Measurements from ENCODE around the gene GMFB. TPM values are rescaled to one million over a fixed set of nuclear protein-coding genes. Genes with fewer than 3 reads are reported as not detected.

Gene GMFB
- total RNA-seq, 1 donor from 2014 or later: 27.5 TPM

DNA sequence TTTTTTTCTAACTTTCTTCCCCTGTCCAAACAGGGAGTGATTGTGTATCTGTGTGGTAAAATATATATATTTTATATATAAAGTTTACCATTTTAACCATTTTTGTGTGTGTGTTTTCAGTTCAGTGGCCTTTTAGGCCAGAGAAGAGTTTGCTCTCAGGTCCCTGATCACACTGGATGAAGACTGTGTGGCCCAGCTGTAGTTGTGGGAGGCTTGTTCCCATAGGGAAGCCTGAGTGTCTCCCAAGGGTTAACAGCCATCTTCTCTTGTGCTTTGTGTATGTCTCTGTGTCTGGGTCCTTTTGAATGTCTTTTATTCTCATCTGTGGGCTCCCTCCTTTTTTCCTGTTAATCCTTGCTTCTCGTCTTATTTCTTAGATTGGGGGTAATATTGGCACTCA lies 44.3 kb upstream of the GMFB start:
- H3K27ac ChIP-seq: no peak overlapping the region
- no peak overlapping the region for H3K4me3 ChIP-seq
- no peaks in the 10 kb centered on the region for H3K9me3 ChIP-seq
- H3K27me3 ChIP-seq: no peaks in the 10 kb centered on the region
- TF ChIP-seq, protein P1, sequence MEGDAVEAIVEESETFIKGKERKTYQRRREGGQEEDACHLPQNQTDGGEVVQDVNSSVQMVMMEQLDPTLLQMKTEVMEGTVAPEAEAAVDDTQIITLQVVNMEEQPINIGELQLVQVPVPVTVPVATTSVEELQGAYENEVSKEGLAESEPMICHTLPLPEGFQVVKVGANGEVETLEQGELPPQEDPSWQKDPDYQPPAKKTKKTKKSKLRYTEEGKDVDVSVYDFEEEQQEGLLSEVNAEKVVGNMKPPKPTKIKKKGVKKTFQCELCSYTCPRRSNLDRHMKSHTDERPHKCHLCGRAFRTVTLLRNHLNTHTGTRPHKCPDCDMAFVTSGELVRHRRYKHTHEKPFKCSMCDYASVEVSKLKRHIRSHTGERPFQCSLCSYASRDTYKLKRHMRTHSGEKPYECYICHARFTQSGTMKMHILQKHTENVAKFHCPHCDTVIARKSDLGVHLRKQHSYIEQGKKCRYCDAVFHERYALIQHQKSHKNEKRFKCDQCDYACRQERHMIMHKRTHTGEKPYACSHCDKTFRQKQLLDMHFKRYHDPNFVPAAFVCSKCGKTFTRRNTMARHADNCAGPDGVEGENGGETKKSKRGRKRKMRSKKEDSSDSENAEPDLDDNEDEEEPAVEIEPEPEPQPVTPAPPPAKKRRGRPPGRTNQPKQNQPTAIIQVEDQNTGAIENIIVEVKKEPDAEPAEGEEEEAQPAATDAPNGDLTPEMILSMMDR (IDR thresholded peaks at IDR 0.05): no peak
- H3K4me1 ChIP-seq: no peaks in the 10 kb centered on the region
- no peak for DNase-seq (ENCODE audit: low spot score in 2 of 2)
- intact Hi-C loops (cut with DNase I): no loop called here
- H3K36me3 ChIP-seq: peaks cover 4 to 53% of the 10 kb centered on the region in 2 donors

DNA sequence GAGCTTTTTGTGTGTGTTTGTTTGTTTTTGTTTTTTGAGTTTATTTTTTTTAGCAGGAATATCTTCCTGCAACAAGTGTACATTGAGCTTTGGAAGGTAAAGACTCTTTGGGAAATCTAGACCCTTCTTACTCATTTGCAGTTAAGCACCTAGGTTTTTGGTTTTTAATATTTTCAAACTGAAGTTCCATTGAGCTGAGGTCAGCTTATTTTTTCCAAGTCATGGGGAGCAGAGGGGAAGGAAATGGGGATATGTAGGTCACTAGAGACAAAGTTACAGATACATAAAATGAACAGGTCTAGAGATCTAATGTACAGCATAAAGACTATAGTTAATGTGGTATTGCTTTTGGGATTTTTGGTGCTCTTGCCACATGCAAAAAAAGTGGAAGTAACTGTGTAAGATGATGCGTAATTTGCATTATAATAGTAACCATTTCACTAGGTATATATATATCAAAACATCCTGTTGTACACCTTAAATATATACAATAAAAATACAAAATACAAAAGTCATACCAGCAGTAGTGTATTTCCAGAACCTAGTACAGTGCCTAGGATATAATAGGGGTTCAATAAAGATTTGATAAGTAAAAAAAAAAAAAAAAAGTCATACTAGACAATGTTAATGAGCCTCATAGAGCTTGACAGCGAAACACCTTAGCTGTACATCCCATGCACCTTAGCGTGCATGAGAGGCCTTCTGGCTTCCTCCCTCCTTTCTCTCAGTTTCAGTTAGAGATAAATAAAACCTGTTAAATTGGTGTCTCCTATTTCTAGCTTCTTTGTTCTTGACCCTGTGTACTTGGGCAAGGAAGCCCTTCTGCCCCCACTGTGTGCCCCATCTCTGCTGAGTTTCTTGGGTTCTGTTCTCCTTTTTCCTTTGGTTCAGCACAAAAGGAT lies 43.6 kb upstream of the GMFB start:
- TF ChIP-seq, protein P1 (IDR thresholded peaks at IDR 0.05): no peak
- Histone ChIP-seq H3K4me3 (no peak overlapping the region), H3K27ac (no peak overlapping the region), H3K36me3 (peaks cover 2 to 50% of the 10 kb centered on the region in 2 donors), H3K27me3 (no peaks in the 10 kb centered on the region), H3K9me3 (no peaks in the 10 kb centered on the region), H3K4me1 (no peaks in the 10 kb centered on the region)
- intact Hi-C loops (cut with DNase I): no loop called here
- DNase-seq (ENCODE audit: low spot score in 2 of 2): no peak

DNA sequence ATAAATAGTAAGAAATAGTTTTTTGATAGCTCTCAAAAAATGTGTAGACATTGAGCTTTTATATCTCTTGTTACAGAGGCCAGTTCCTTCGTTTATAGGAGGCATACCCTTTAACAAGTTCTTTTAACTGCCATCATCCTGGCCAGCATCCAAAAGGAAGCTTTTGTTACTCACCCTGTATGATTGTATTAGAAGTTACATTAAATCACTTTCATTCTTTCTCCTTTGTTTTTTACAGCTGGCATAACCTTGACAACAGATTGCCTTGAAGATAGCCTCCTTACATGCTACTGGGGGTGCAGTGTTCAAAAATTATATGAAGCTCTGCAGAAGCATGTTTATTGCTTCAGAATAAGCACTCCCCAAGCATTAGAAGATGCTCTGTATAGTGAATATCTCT lies 41.0 kb upstream of the GMFB start:
- no peaks in the 10 kb centered on the region for H3K9me3 ChIP-seq
- no peaks in the 10 kb centered on the region for H3K4me1 ChIP-seq
- TF ChIP-seq, protein P1 (IDR thresholded peaks at IDR 0.05): no peak
- no peak for DNase-seq (ENCODE audit: low spot score in 2 of 2)
- no peaks in the 10 kb centered on the region for H3K27me3 ChIP-seq
- H3K4me3 ChIP-seq: no peak overlapping the region
- intact Hi-C loops (cut with DNase I): no loop called here
- no peak overlapping the region for H3K27ac ChIP-seq
- H3K36me3 ChIP-seq: peaks cover 13 to 51% of the 10 kb centered on the region in 2 donors

DNA sequence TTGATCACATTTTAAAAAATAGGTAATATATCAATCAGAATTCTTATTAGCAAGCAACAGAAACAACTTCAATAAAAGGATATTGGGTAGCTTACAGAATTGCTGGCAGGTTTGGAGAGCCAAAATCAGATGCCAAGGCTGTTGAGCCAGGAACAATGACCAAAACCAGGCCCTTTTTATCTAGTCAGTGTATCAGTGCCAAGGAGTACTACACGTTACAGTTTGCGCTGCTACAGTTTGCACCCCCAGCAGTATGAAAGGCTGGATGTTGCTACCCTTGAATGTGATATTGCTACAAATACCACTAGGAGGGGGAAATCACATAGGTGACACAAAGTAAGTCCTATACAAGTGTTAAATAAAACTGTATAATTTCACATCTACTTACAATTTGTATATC lies 40.2 kb upstream of the GMFB start:
- TF ChIP-seq, protein P1 (IDR thresholded peaks at IDR 0.05): no peak
- Histone ChIP-seq H3K27ac (no peak overlapping the region), H3K4me1 (no peaks in the 10 kb centered on the region), H3K36me3 (peaks cover 22 to 50% of the 10 kb centered on the region in 2 donors), H3K4me3 (no peak overlapping the region), H3K27me3 (no peaks in the 10 kb centered on the region), H3K9me3 (no peaks in the 10 kb centered on the region)
- intact Hi-C loops (cut with DNase I): no loop called here
- no peak for DNase-seq (ENCODE audit: low spot score in 2 of 2)

DNA sequence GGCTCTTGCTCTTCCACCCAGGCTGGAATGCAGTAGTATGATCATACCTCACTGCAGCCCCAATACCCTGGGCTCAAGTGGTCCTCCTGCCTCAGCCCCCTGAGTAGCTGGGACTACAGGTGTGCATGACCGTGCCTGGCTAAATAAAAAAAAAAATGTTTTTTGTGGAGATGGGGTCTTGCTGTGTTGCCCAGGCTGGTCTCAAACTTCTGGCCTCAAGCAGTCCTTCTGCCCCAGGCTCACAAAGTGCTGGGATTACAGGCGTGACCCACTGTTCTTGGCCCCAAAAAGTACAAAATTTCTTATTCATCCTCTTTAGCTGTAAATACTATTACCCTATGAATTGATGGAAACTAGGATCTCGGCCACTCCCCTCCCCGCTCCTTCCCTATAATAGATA lies 35.6 kb upstream of the GMFB start:
- no peak for DNase-seq (ENCODE audit: low spot score in 2 of 2)
- peaks cover 33 to 52% of the 10 kb centered on the region in 2 donors for H3K36me3 ChIP-seq
- H3K4me3 ChIP-seq: no peak overlapping the region
- H3K4me1 ChIP-seq: no peaks in the 10 kb centered on the region
- TF ChIP-seq, protein P1 (IDR thresholded peaks at IDR 0.05): no peak
- intact Hi-C loops (cut with DNase I): no loop called here
- no peak overlapping the region for H3K27ac ChIP-seq
- no peaks in the 10 kb centered on the region for H3K27me3 ChIP-seq
- H3K9me3 ChIP-seq: no peaks in the 10 kb centered on the region

Data from ascending aorta (tissue), 2 donors.